Esophagus squamous epithelium (tissue), 5 donors: ENCODE results near the gene MTREX. TPM values are rescaled to one million over a fixed set of nuclear protein-coding genes. Genes with fewer than 3 reads are reported as not detected.

Experiments used
- DNase-seq: peaks from one replicate; lab custom pipeline; 2025; lab: John Stamatoyannopoulos, UW
- H3K27ac ChIP-seq, 4 donors: fragments of 200-600 bp; sonication (generic); one replicate each; pipeline ENCODE4 v1.5.1; 2016 to 2019; ENCODE audit warnings: mild to moderate bottlenecking in 1 of 4
- H3K27me3 ChIP-seq, 4 donors: fragments of 200-600 bp; sonication (generic); 1 replicate in 3 of 4; 2 replicates in 1 of 4; pipeline versions ENCODE4 v1.5.1 to v1.6.0; 2017 to 2021; ENCODE audit warnings: antibody characterized with exemption in 1 of 4
- H3K36me3 ChIP-seq, 3 donors: fragments of 200-600 bp; sonication (generic); one replicate each; pipeline ENCODE4 v1.5.1; 2016 to 2019
- H3K4me1 ChIP-seq, 3 donors: fragments of 200-600 bp; sonication (generic); one replicate each; pipeline ENCODE4 v1.5.1; 2017 to 2019
- H3K4me3 ChIP-seq, 4 donors: fragments of 200-600 bp; sonication (generic); 1 replicate in 3 of 4; 2 replicates in 1 of 4; pipeline ENCODE4 v1.5.1; 2016 to 2019; ENCODE audit warnings: mild to moderate bottlenecking in 2 of 4, moderate library complexity in 1 of 4
- H3K9me3 ChIP-seq, 3 donors: fragments of 200-600 bp; sonication (generic); one replicate each; pipeline ENCODE4 v1.5.1; 2016 to 2019
- POLR2A ChIP-seq, 4 donors: fragments of 450-650 bp; IDR thresholded peaks; one replicate each; pipeline ENCODE4 v1.6.1; 2017; ENCODE audit warnings: antibody characterized with exemption in 4 of 4, mild to moderate bottlenecking in 4 of 4, moderate library complexity in 3 of 4
- WGBS, 2 donors: methylation state at CpG; one replicate each; pipeline ENCODE4 v1.1.5; 2018; 5-methylcytosine and 5-hydroxymethylcytosine counted together
- intact Hi-C: fragments of 100-400 bp; cut with DNase I; formaldehyde crosslinking; loops from one replicate; pipeline ENCODE4 v1.15.0; 2022
- total RNA-seq, 4 donors: library from RNA; depleted of rRNA; stranded (reverse); fragments of >200 nt; gene quantifications; one replicate each; pipeline ENCODE4 v1.1.0, GENCODE V29; 2016
- TF ChIP-seq, protein P1 (sequence below), 6 experiments: fragments of 450-650 bp in 4 of 6; fragments of 200-600 bp in 2 of 6; sonication (generic) in 2 of 6; IDR thresholded peaks; one replicate each; pipeline ENCODE4 v1.5.1; 2016 to 2019; ENCODE audit warnings: antibody characterized with exemption in 6 of 6, mild to moderate bottlenecking in 4 of 6, moderate library complexity in 4 of 6
- donor health status: DM: yes; HTN: yes; CAD: no.

Gene MTREX
- total RNA-seq, 4 donors from 2014 or later, result 63.9 to 79.3 (median 72.2) TPM

- Histone ChIP-seq H3K4me1 (peaks cover 0 to 16% (median 3%) of the 10 kb centered on the region in 3 donors), H3K4me3 (no peak overlapping the region), H3K27ac (no peak overlapping the region), H3K27me3 (no peaks in the 10 kb centered on the region), H3K9me3 (no peaks in the 10 kb centered on the region), H3K36me3 (peaks cover 0 to 11% (median 0%) of the 10 kb centered on the region in 3 donors)
- no peak for DNase-seq
- TF ChIP-seq, protein P1, sequence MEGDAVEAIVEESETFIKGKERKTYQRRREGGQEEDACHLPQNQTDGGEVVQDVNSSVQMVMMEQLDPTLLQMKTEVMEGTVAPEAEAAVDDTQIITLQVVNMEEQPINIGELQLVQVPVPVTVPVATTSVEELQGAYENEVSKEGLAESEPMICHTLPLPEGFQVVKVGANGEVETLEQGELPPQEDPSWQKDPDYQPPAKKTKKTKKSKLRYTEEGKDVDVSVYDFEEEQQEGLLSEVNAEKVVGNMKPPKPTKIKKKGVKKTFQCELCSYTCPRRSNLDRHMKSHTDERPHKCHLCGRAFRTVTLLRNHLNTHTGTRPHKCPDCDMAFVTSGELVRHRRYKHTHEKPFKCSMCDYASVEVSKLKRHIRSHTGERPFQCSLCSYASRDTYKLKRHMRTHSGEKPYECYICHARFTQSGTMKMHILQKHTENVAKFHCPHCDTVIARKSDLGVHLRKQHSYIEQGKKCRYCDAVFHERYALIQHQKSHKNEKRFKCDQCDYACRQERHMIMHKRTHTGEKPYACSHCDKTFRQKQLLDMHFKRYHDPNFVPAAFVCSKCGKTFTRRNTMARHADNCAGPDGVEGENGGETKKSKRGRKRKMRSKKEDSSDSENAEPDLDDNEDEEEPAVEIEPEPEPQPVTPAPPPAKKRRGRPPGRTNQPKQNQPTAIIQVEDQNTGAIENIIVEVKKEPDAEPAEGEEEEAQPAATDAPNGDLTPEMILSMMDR (IDR thresholded peaks at IDR 0.05), result no peak
- no peak for TF ChIP-seq POLR2A (IDR thresholded peaks at IDR 0.05)
- WGBS, 2 donors, result 48 to 59% methylated on average over 1 of the region's 1 CpG
- intact Hi-C loops, result no loop called here
Measured at GRCh38 chr5:55453211-55453610, 145.4 kb downstream of the MTREX start.

DNA sequence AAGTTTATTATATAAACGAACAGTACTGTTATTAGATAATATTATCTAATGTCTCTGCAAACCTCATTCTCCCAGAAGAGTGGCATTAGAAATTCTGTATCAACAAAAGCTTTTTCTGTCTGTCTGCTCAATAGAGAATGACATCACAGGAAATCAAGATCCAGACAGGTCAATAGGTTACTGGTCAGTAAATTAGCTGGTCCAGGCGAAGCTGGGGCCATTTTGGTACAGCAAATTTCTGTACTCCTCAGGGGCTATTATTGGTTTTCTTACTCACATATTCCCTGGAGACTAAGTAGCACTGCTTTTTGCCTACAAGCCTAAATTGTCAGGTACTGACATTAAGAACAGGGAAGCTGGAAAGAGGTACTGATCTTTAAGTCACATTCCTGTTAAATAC is 146.5 kb downstream of the MTREX start:
- no peak for DNase-seq
- TF ChIP-seq, protein P1 (IDR thresholded peaks at IDR 0.05), result no peak
- no peak for TF ChIP-seq POLR2A (IDR thresholded peaks at IDR 0.05)
- Histone ChIP-seq H3K4me1 (peaks cover 0 to 16% (median 3%) of the 10 kb centered on the region in 3 donors), H3K4me3 (no peak overlapping the region), H3K27me3 (no peaks in the 10 kb centered on the region), H3K27ac (no peak overlapping the region), H3K9me3 (no peaks in the 10 kb centered on the region), H3K36me3 (peaks cover 0 to 11% (median 0%) of the 10 kb centered on the region in 3 donors)
- 66 to 89% methylated on average over 2 of the region's 2 CpGs for WGBS, 2 donors
- intact Hi-C loops, result no loop called here

GRCh38 chr5:55456216-55456895 is 148.6 kb downstream of the MTREX start:
- Histone ChIP-seq H3K9me3 (no peaks in the 10 kb centered on the region), H3K4me1 (peaks cover 0 to 10% (median 3%) of the 10 kb centered on the region in 3 donors), H3K27ac (no peak overlapping the region), H3K4me3 (no peak overlapping the region), H3K27me3 (no peaks in the 10 kb centered on the region), H3K36me3 (peaks cover 0 to 5% (median 0%) of the 10 kb centered on the region in 3 donors)
- TF ChIP-seq, protein P1 (IDR thresholded peaks at IDR 0.05), result no peak
- no peak for TF ChIP-seq POLR2A (IDR thresholded peaks at IDR 0.05)
- DNase-seq, result no peak
- 69 to 85% methylated on average over 3 of the region's 3 CpGs for WGBS, 2 donors
- intact Hi-C loops, result no loop called here

- Histone ChIP-seq H3K4me3 (no peak overlapping the region), H3K9me3 (no peaks in the 10 kb centered on the region), H3K27ac (no peak overlapping the region), H3K4me1 (peaks cover 0 to 5% (median 3%) of the 10 kb centered on the region in 3 donors), H3K36me3 (peaks cover 0 to 7% (median 0%) of the 10 kb centered on the region in 3 donors), H3K27me3 (no peaks in the 10 kb centered on the region)
- no peak for TF ChIP-seq POLR2A (IDR thresholded peaks at IDR 0.05)
- TF ChIP-seq, protein P1 (IDR thresholded peaks at IDR 0.05), result no peak
- intact Hi-C loops, result no loop called here
- WGBS, 2 donors, result 83 to 88% methylated on average over 2 of the region's 2 CpGs
- no peak for DNase-seq
Measured at GRCh38 chr5:55459572-55459971, 151.8 kb downstream of the MTREX start.

- intact Hi-C loops, result no loop called here
- Histone ChIP-seq H3K4me1 (peaks cover 0 to 15% (median 0%) of the 10 kb centered on the region in 3 donors), H3K27me3 (no peaks in the 10 kb centered on the region), H3K27ac (no peak overlapping the region), H3K36me3 (peaks cover 0 to 19% (median 0%) of the 10 kb centered on the region in 3 donors), H3K4me3 (no peak overlapping the region), H3K9me3 (no peaks in the 10 kb centered on the region)
- no peak for DNase-seq
- TF ChIP-seq, protein P1 (IDR thresholded peaks at IDR 0.05), result no peak
- no peak for TF ChIP-seq POLR2A (IDR thresholded peaks at IDR 0.05)
- 90 to 92% methylated on average over 3 of the region's 3 CpGs for WGBS, 2 donors
Measured at GRCh38 chr5:55463613-55464012, 155.8 kb downstream of the MTREX start.
